SK-N-MC (cell line): ENCODE measurements around the gene DEGS2.
A peak's percentile ranks its signal among the peaks of the same experiment; 100 is the strongest.
"Not testable (repeated sequence)": the region's sequence is repeated elsewhere in the genome, so short reads cannot be mapped to it uniquely, and the experiment has no call there.

Source experiments
- DNase-seq: peaks from one replicate; pipeline ENCODE4 v3.0.0-alpha.2; 2011; ENCODE audit warnings: low read depth, low spot score
- H3K27ac ChIP-seq: fragments of 200-600 bp; sonication (generic); 2 replicates; pipeline ENCODE4 v1.5.1; 2016; ENCODE audit warnings: mixed run types
- H3K36me3 ChIP-seq: fragments of 200-600 bp; sonication (generic); 2 replicates; pipeline ENCODE4 v1.6.1; 2017; ENCODE audit warnings: antibody characterized with exemption, low read length, mixed read lengths; ENCODE audit not compliant: insufficient read depth
- H3K4me3 ChIP-seq: fragments of 200-600 bp; sonication (generic); 2 replicates; pipeline ENCODE4 v1.5.1; 2016
- H3K9ac ChIP-seq: fragments of 200-600 bp; sonication (generic); 2 replicates; pipeline ENCODE4 v1.8.0; 2017; ENCODE audit warnings: mixed run types, mixed read lengths; ENCODE audit not compliant: insufficient read length
- H3K9me3 ChIP-seq: fragments of 200-600 bp; sonication (generic); 2 replicates; pipeline ENCODE4 v1.6.1; 2017; ENCODE audit warnings: low read depth, mild to moderate bottlenecking, antibody characterized with exemption, low read length, moderate library complexity, mixed read lengths
- EZH2 ChIP-seq: fragments of 200-600 bp; sonication (generic); IDR thresholded peaks from one replicate; pipeline ENCODE4 v1.6.1; 2017; ENCODE audit warnings: antibody characterized with exemption
- FOXP2 ChIP-seq: optimal IDR thresholded peaks from 2 replicates; pipeline ENCODE3; 2011; ENCODE audit warnings: mild to moderate bottlenecking, moderate library complexity; ENCODE audit not compliant: insufficient read depth; ENCODE audit errors: extremely low read length, control extremely low read depth
- POLR2AphosphoS5 ChIP-seq: IDR thresholded peaks from 2 replicates; pipeline ENCODE4 v1.6.1; 2012; ENCODE audit warnings: mild to moderate bottlenecking, low read depth, low read length, borderline replicate concordance

Gene DEGS2

DNA sequence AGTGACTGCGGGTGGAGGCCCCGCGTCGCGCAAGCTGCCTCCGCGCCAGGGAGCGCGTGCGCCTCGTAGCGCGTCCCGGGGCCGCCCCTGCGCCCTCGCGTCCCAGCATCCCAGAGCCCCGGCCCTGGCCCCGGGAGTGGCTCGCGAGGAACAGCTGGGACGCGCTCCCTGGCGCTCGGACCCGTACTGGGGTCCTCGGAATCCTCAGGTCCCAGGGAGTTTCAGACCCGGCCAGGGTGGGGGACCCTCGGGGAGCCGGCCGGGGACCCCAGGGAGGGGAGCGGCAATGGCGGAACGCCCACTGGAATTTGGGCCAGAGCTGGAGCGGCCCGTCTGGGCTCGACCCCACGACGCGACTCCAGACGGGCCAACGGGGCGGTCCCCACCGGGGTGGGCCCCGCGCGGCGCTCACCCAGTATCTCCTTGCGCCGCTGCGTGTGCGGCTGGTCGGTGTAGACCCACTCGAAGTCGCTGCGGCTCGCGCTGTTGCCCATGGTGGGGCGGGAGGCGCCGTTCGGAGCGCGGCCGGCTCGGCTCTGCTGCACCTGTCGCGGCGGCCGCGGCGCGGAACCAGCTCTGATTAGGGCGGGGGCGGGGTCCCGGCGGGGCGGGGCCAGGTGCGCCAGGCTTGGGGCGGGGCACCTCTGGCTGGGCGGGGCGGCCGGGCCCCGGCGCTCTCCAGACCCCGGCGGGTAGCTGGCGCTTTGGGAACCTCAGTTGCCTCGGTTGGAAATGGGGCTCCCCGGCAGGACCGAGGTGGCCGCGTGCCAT, at the start of gene DEGS2:
Gene DEGS2, minus strand, starts transcription at position 552 of the 771 bp plus-strand sequence. Its CDS starts 58 bp downstream, at position 494.
- Histone ChIP-seq H3K4me3 (peak within 1 kb of the TSS; percentile 74), H3K9me3 (no peaks in the 10 kb centered on the region), H3K9ac (no peak within 1 kb of the TSS), H3K27ac (no peak within 1 kb of the TSS), H3K36me3 (no peaks in the 10 kb centered on the region)
- TF ChIP-seq POLR2AphosphoS5 (no peak), FOXP2 (no peak)
- DNase-seq: no peak

DNA sequence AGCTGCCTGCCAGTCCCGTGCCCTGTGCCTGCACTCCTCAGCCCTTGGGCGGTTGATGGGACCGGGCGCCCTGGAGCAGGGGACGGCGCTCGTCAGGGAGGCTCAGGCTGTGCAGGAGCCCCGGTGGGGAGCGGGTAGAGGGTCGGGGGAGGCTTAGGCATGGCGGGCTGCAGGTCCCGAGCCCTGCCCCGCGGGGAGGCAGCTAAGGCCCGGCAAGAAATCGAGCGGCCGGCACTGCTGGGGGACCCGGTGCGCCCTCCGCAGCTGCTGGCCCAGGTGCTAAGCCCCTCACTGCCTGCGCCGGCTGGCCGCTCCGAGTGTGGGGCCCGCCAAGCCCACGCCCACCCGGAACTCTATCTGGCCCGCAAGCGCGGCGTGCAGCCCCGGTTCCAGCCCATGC, 48.7 kb upstream of the DEGS2 start:
- not testable (repeated sequence) for H3K27ac ChIP-seq, H3K4me3 ChIP-seq, H3K9ac ChIP-seq, DNase-seq, H3K9me3 ChIP-seq, H3K36me3 ChIP-seq

DNA sequence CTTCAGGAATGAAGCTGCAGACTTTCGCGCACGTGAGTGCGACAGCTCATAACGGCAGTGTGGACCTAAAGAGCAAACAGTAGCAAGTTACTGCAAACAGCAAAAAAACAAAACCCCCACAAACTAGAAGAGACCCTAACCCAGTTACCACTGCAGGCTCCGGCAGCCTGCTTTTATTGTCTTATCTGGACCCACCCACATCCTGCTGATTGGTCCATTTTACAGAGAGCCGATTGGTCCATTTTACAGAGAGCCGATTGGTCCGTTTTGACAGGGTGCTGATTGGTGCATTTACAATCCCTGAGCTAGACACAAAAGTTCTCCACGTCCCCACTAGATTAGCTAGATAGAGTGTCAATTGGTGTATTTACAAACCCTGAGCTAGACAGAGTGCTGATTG, 48.1 kb upstream of the DEGS2 start:
- DNase-seq, H3K9ac ChIP-seq, H3K27ac ChIP-seq, H3K4me3 ChIP-seq, H3K9me3 ChIP-seq, H3K36me3 ChIP-seq: not testable (repeated sequence)

DNA sequence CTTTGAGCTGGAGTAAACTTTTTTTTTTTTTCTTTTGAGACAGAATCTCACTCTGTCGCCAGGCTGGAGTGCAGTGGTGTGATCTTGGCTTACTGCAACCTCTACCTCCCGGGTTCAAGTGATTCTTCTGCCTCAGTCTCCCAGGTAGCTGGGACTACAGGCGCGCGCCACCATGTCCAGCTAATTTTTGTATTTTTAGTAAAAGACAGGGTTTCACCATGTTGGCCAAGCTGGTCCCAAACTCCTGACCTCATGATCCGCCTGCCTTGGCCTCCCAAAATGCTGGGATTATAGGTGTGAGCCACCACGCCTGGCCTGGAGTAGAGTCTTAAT, 45.4 kb upstream of the DEGS2 start:
- H3K36me3 ChIP-seq, H3K9ac ChIP-seq, H3K4me3 ChIP-seq, H3K27ac ChIP-seq, H3K9me3 ChIP-seq, DNase-seq: not testable (repeated sequence)

DNA sequence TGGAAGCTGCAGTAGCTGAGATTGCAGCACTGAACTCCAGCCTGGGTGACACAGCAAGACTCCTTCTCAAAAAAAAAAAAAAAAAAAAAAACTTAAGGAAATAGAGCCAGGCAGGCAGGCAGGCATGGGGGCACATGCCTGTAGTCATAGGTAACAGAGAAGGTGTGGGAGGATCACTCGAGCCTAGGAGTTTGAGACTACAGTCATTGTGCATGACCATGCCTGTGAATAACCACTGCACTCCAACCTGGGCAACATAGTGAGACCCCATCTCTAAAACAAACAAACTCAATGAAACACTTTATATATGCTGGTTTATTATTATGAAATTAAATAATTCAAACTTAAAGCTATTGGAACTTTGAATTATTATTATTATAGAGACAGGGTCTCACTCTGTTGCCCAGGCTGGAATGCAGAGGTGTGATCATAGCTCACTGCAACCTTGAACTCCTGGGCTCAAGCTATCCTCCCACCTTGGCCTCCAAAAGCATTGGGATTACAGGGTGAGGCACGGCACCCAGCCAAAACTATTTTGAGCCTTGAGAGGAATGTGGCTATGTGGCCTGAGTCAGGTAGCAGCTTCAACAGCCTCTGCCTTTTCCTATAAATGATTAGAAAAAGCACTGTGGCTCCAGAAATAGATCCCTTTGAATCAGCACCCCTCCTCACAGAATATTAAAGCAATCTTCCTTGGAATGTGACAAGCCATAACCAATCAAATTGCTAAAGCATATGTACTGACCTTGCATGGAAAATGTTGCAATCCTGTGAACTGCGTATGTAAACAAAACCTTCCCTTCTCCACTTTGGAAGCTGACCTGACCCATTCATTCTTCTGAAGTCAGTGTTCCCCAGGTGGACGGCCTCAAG, 44.8 kb upstream of the DEGS2 start:
- Histone ChIP-seq H3K27ac (no peak overlapping the region), H3K9ac (no peak overlapping the region), H3K36me3 (no peaks in the 10 kb centered on the region), H3K4me3 (no peak overlapping the region), H3K9me3 (no peaks in the 10 kb centered on the region)
- TF ChIP-seq POLR2AphosphoS5 (no peak), EZH2 (no peak), FOXP2 (no peak)
- no peak for DNase-seq

DNA sequence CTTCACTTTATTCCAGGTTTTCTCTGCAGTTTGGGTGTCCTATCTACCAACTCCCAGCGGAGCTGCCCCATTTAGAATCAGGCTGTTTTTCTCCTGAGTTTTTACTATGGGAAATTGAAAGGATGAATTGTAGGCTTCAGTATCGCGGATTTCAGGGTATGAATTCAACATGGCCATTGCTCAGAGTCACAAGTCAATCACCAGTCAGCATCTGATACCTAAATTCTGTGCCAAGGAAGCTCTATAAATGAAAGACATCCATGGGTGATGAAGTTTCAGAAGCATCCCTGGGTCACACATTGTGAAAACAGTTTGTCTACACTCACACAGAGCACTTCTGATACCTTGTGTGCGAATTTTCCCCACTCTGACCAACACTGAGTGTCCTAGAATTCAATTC, 43.7 kb upstream of the DEGS2 start:
- Histone ChIP-seq H3K9ac (no peak overlapping the region), H3K36me3 (no peaks in the 10 kb centered on the region), H3K4me3 (peak overlapping the region; percentile 59), H3K9me3 (no peaks in the 10 kb centered on the region), H3K27ac (peak overlapping the region; percentile 72; the same call in 1 of the 2 replicates)
- no peak for DNase-seq
- TF ChIP-seq POLR2AphosphoS5: no peak
- TF ChIP-seq FOXP2: no peak
- no peak for TF ChIP-seq EZH2

DNA sequence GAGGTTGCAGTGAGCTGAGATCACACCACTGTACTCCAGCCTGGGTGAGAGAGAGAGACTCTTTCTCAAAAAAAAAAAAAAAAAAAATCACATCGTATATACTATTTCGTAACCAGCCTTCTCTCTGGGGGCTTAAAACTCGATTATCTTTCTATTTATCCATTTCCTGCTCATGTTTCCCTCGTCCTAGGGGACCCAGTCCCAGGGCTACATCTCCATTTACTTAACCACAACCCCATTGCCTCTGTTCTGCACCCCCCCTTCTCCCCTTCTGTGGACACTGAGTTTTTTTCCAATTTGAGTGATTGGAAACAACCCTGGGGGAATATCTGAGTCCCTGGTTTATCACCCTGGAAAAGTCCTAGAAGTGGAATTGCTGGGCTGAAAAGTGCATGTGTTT, 43.3 kb upstream of the DEGS2 start:
- peak; percentile 83 for DNase-seq
- peak overlapping the region; percentile 72; the same call in 1 of the 2 replicates for H3K27ac ChIP-seq

DNA sequence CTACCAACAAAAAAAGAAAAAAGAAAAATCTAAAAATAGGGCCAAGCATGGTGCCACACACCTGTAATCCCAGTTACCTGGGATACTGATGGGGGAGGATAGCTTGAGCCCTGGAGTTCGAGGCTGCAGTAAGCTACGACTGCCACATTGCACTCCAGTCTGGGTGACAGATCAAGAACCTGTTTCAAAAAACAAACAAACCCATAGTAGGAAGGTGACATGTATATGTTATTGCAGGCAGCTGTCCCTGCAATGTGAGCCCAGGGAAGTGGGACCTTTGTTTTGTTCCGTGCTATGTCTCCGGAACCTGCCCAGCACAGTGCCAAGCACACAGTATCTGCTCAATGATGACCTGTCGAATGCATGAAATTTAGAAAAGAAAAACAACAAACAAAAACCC, 42.3 kb upstream of the DEGS2 start:
- Histone ChIP-seq H3K27ac (no peak overlapping the region), H3K4me3 (no peak overlapping the region), H3K9ac (no peak overlapping the region), H3K9me3 (no peaks in the 10 kb centered on the region), H3K36me3 (no peaks in the 10 kb centered on the region)
- no peak for DNase-seq
- TF ChIP-seq POLR2AphosphoS5: no peak
- no peak for TF ChIP-seq FOXP2
- TF ChIP-seq EZH2: no peak

More for the DNA sequence above, 43.3 kb upstream of the DEGS2 start:
- H3K9me3 ChIP-seq: no peaks in the 10 kb centered on the region
- peak overlapping the region; percentile 59 for H3K4me3 ChIP-seq
- no peaks in the 10 kb centered on the region for H3K36me3 ChIP-seq
- TF ChIP-seq POLR2AphosphoS5: peak; percentile 31; the same call in 1 of the 2 replicates
- TF ChIP-seq EZH2: no peak
- H3K9ac ChIP-seq: no peak overlapping the region

DNA sequence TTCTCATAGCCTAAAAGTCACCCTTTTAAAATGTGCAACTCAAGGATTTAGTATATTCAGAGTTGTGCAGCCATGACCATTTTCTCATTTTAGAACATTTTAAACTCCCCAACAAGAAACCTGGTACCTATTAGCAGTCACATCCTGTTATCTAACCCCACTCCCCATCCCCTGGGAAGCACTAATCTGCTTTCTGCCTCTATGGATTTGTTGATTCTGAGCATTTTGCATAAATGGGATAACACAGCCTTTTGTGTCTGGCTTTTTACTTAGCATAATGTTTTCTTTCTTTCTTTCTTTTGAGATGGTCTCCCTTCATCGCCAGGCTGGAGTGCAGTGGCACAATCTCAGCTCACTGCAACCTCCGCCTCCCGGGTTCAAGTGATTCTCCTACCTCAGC, 40.9 kb upstream of the DEGS2 start:
- Histone ChIP-seq H3K9me3 (no peaks in the 10 kb centered on the region), H3K9ac (no peak overlapping the region), H3K36me3 (no peaks in the 10 kb centered on the region), H3K27ac (no peak overlapping the region), H3K4me3 (no peak overlapping the region)
- TF ChIP-seq EZH2 (no peak), POLR2AphosphoS5 (no peak)
- no peak for DNase-seq
